Endothelial cell of umbilical vein (primary cell): ENCODE measurements around the gene ACLY. TPM values are rescaled to one million over a fixed set of nuclear protein-coding genes. Genes with fewer than 3 reads are reported as not detected.
A peak's percentile ranks its signal among the peaks of the same experiment; 100 is the strongest.

Experiments
- BruUV-seq: library from RNA; stranded (reverse); fragments of 400-500 nt; replicated peaks from 2 replicates; lab custom pipeline; 2021; lab: Mats Ljungman, UMichigan
- CTCF ChIA-PET: fragments of 300-600, 350-600 bp; sonication (Branson Sonifier 250); formaldehyde crosslinking; loops from one replicate; lab custom pipeline; 2021; ENCODE audit warnings: antibody characterized with exemption, inconsistent platforms; lab: Charles Lee
- POLR2A ChIA-PET: fragments of 300-600, 350-600 bp; sonication (Branson Sonifier 250); formaldehyde crosslinking; loops from one replicate; lab custom pipeline; 2021; ENCODE audit warnings: antibody characterized with exemption, inconsistent platforms; lab: Charles Lee
- DNase-seq: peaks from one replicate; pipeline ENCODE4 v3.0.0-alpha.2; 2011; ENCODE audit warnings: low read depth, low spot score
- FAIRE-seq: peaks from 2 replicates; lab custom pipeline; 2011; peaks lifted over from hg19 to GRCh38; lab: Jason Lieb, UNC
- H2AFZ ChIP-seq: 2 replicates; pipeline ENCODE4 v1.6.0; 2012; ENCODE audit warnings: low read depth, low read length, control low read depth, inconsistent platforms
- H3K27ac ChIP-seq: 2 replicates; pipeline ENCODE4 v1.5.1; 2011; ENCODE audit warnings: low read depth, mild to moderate bottlenecking, control low read depth, low read length, moderate library complexity; ENCODE audit not compliant: insufficient read depth
- H3K27me3 ChIP-seq, 2 experiments: 2 replicates each; pipeline versions ENCODE4 v1.6.0 to v1.6.1; 2011; ENCODE audit warnings: low read length in 2 of 2, mixed read lengths in 1 of 2; ENCODE audit not compliant: control insufficient read depth in 2 of 2, insufficient read depth in 2 of 2
- H3K36me3 ChIP-seq, 2 experiments: 2 replicates in 1 of 2; 3 replicates in 1 of 2; pipeline ENCODE4 v1.5.1; 2011; ENCODE audit warnings: low read length in 2 of 2, mild to moderate bottlenecking in 1 of 2, moderate library complexity in 1 of 2; ENCODE audit not compliant: control insufficient read depth in 2 of 2, insufficient read depth in 2 of 2; ENCODE audit errors: extremely low read depth in 1 of 2
- H3K4me1 ChIP-seq: 3 replicates; pipeline ENCODE4 v1.5.1; 2011; ENCODE audit warnings: mild to moderate bottlenecking, low read length; ENCODE audit not compliant: control insufficient read depth, insufficient read depth; ENCODE audit errors: extremely low read depth
- H3K4me2 ChIP-seq: 2 replicates; pipeline ENCODE4 v1.6.1; 2011; ENCODE audit warnings: low read length, control low read depth, mixed read lengths; ENCODE audit not compliant: insufficient read depth
- H3K4me3 ChIP-seq, 3 experiments: fragments of 200-600 bp in 1 of 3; sonication (generic), shearing (Covaris generic) in 1 of 3; replicated peaks in 1 of 3; 2 replicates each; pipeline ENCODE4 v1.5.1; 2011 to 2016; ENCODE audit warnings: control low read depth in 3 of 3, low read length in 3 of 3, mild to moderate bottlenecking in 2 of 3, inconsistent platforms in 1 of 3, low read depth in 1 of 3, moderate library complexity in 1 of 3; ENCODE audit not compliant: insufficient read depth in 1 of 3
- H3K79me2 ChIP-seq: 2 replicates; pipeline ENCODE4 v1.6.0; 2012; ENCODE audit warnings: low read length, inconsistent platforms; ENCODE audit not compliant: control insufficient read depth, insufficient read depth
- H3K9ac ChIP-seq: replicated peaks from 2 replicates; pipeline ENCODE3; 2011; ENCODE audit warnings: low read length, control low read depth; ENCODE audit not compliant: insufficient read depth; ENCODE audit errors: extremely low read depth
- H3K9me1 ChIP-seq: replicated peaks from 3 replicates; pipeline ENCODE4 v1.6.0; 2011; ENCODE audit warnings: mild to moderate bottlenecking, low read length; ENCODE audit not compliant: control insufficient read depth, insufficient read depth; ENCODE audit errors: extremely low read depth
- H3K9me3 ChIP-seq: replicated peaks from 2 replicates; pipeline ENCODE4 v1.5.1; 2012; ENCODE audit warnings: low read length, inconsistent platforms; ENCODE audit not compliant: control insufficient read depth, insufficient read depth
- H4K20me1 ChIP-seq: replicated peaks from 2 replicates; pipeline ENCODE3; 2011; ENCODE audit warnings: mild to moderate bottlenecking, low read length; ENCODE audit not compliant: control insufficient read depth, insufficient read depth; ENCODE audit errors: extremely low read depth
- CTCF ChIP-seq, 2 donors: IDR thresholded peaks; 1 replicate in 1 of 2; 2 replicates in 1 of 2; pipeline ENCODE4 v1.5.1; 2011; ENCODE audit warnings: low read length in 2 of 2, mild to moderate bottlenecking in 2 of 2, moderate library complexity in 2 of 2, control low read depth in 1 of 2, inconsistent platforms in 1 of 2, low read depth in 1 of 2; ENCODE audit not compliant: insufficient read depth in 1 of 2; ENCODE audit errors: extremely low read depth in 1 of 2
- EZH2 ChIP-seq: IDR thresholded peaks from 2 replicates; pipeline ENCODE4 v1.6.1; 2012; ENCODE audit warnings: borderline replicate concordance, low read depth, mild to moderate bottlenecking, moderate library complexity, low read length, inconsistent platforms; ENCODE audit not compliant: severe bottlenecking
- FOS ChIP-seq: IDR thresholded peaks from 2 replicates; pipeline ENCODE4 v1.6.1; 2011; ENCODE audit warnings: mild to moderate bottlenecking, low read length, moderate library complexity, borderline replicate concordance; ENCODE audit not compliant: insufficient read depth
- GATA2 ChIP-seq: IDR thresholded peaks from 2 replicates; pipeline ENCODE4 v1.7.0; 2011; ENCODE audit warnings: low read depth, mild to moderate bottlenecking, moderate library complexity, mixed read lengths, low read length; ENCODE audit not compliant: insufficient read length, insufficient read depth
- JUN ChIP-seq: IDR thresholded peaks from 2 replicates; pipeline ENCODE4 v1.6.1; 2011; ENCODE audit warnings: borderline replicate concordance, low read depth; ENCODE audit not compliant: insufficient read length, insufficient read depth
- MAX ChIP-seq: IDR thresholded peaks from 2 replicates; pipeline ENCODE4 v1.6.1; 2011; ENCODE audit not compliant: insufficient read depth, insufficient read length
- MYC ChIP-seq: IDR thresholded peaks from one replicate; pipeline ENCODE4 v1.6.1; 2011; ENCODE audit warnings: mild to moderate bottlenecking, low read depth, low read length
- POLR2A ChIP-seq: IDR thresholded peaks from 2 replicates; pipeline ENCODE4 v1.6.1; 2012; ENCODE audit warnings: low read depth, mild to moderate bottlenecking, control low read depth, low read length
- POLR2AphosphoS5 ChIP-seq: IDR thresholded peaks from 2 replicates; pipeline ENCODE4 v1.6.1; 2012; ENCODE audit warnings: low read depth, mild to moderate bottlenecking, control low read depth, low read length, moderate library complexity; ENCODE audit not compliant: insufficient read depth
- dilution Hi-C: fragments of 300-500 bp; cut with MboI; formaldehyde crosslinking; loops from one replicate; pipeline ENCODE4 v1.15.0; 2019; ENCODE audit warnings: low sequenced_read_pairs; ENCODE audit not compliant: extremely low pct_ligation_motif_present
- intact Hi-C: fragments of 100-400 bp; cut with micrococcal nuclease; formaldehyde crosslinking; loops from one replicate; pipeline ENCODE4 v1.10.0; 2022
- polyA plus RNA-seq, 4 experiments: library from polyadenylated mRNA; depleted of rRNA in 3 of 4; stranded (reverse) in 3 of 4; unstranded in 1 of 4; fragments of >200 nt; gene quantifications; 2 replicates each; pipeline versions ENCODE4 v1.2.1 to v1.2.3, GENCODE V29; 2011 to 2012; ENCODE audit warnings: missing spikeins in 1 of 4
- total RNA-seq: library from RNA; stranded (reverse); gene quantifications from 2 replicates; pipeline ENCODE4 v1.2.3, GENCODE V29; 2021

Gene ACLY
- total and polyA plus RNA-seq, 2 donors (not counting 3 experiments of a cell fraction or from before 2014, with no cell fraction given): 174 to 324 TPM

GRCh38 chr17:41822216-41823140 is 96.3 kb downstream of the ACLY start:
- Histone ChIP-seq H2AFZ (no peak overlapping the region), H3K79me2 (no peaks in the 10 kb centered on the region), H3K9me1 (no peaks in the 10 kb centered on the region), H3K27me3 (no peaks in the 10 kb centered on the region), H3K9me3 (no peaks in the 10 kb centered on the region), H4K20me1 (no peaks in the 10 kb centered on the region), H3K27ac (no peak overlapping the region), H3K4me2 (no peak overlapping the region), H3K4me3 (no peak overlapping the region), H3K9ac (no peak overlapping the region), H3K4me1 (no peaks in the 10 kb centered on the region), H3K36me3 (peaks cover 3 to 33% of the 10 kb centered on the region in 2 experiments)
- TSS peak; percentile 62 for BruUV-seq
- TF ChIP-seq POLR2AphosphoS5 (no peak), POLR2A (peak; percentile 28)
- intact Hi-C loops: no loop called here
- CTCF ChIA-PET: interaction anchor here (0.9 to 1.1 kb wide), 3 partner anchors 11 to 43 kb away, joined by 3 read pairs; partner anchors contain the start of genes KLHL11 and P3H4
- dilution Hi-C loops: no loop called here
- no peak for DNase-seq
- no peak for FAIRE-seq
- POLR2A ChIA-PET: interaction anchor here (0.5 kb wide), 1 partner anchor 58 kb away, joined by 4 read pairs; no protein-coding TSS in a partner anchor

- Histone ChIP-seq H3K27ac (no peak overlapping the region), H3K79me2 (peaks cover 3% of the 10 kb centered on the region), H3K36me3 (peaks cover 0 to 33% of the 10 kb centered on the region in 2 experiments), H3K9ac (no peak overlapping the region), H3K4me3 (no peak overlapping the region), H4K20me1 (no peaks in the 10 kb centered on the region), H3K9me1 (no peaks in the 10 kb centered on the region), H3K4me2 (no peak overlapping the region), H3K4me1 (no peaks in the 10 kb centered on the region), H2AFZ (no peak overlapping the region), H3K27me3 (no peaks in the 10 kb centered on the region), H3K9me3 (no peaks in the 10 kb centered on the region)
- no peak for FAIRE-seq
- intact Hi-C loops: no loop called here
- POLR2A ChIA-PET: interaction anchor here (0.5 kb wide), 1 partner anchor 58 kb away, joined by 4 read pairs; no protein-coding TSS in a partner anchor
- dilution Hi-C loops: no loop called here
- no TSS peak for BruUV-seq
- CTCF ChIA-PET: interaction anchor here (1.0 kb wide), 1 partner anchor 43 kb away, joined by 3 read pairs; the partner anchor contains the start of gene KLHL11
- TF ChIP-seq MAX (no peak), POLR2AphosphoS5 (no peak), JUN (no peak), CTCF (IDR thresholded peaks at IDR 0.05; ENCODE audit: extremely low read depth in 1 of 2, insufficient read depth in 1 of 2, low read depth in 1 of 2, low read length in 2 of 2) (no peak), EZH2 (no peak), MYC (no peak), FOS (no peak), POLR2A (no peak), GATA2 (no peak)
- DNase-seq: no peak
These were observed 97.0 kb downstream of the ACLY start for GRCh38 chr17:41821776-41822175.
